HG03280 (cell line): ENCODE results near the gene GPR84.
"Not testable (repeated sequence)": the region's sequence is repeated elsewhere in the genome, so short reads cannot be mapped to it uniquely, and the experiment has no call there.

Experiments
- ATAC-seq: cut with Tn5 transposase; IDR thresholded peaks from one replicate; pipeline ENCODE4 v1.9.1; 2021; ENCODE audit warnings: mild to moderate bottlenecking, moderate library complexity; ENCODE audit not compliant: unreplicated experiment

GPR84 gene

DNA sequence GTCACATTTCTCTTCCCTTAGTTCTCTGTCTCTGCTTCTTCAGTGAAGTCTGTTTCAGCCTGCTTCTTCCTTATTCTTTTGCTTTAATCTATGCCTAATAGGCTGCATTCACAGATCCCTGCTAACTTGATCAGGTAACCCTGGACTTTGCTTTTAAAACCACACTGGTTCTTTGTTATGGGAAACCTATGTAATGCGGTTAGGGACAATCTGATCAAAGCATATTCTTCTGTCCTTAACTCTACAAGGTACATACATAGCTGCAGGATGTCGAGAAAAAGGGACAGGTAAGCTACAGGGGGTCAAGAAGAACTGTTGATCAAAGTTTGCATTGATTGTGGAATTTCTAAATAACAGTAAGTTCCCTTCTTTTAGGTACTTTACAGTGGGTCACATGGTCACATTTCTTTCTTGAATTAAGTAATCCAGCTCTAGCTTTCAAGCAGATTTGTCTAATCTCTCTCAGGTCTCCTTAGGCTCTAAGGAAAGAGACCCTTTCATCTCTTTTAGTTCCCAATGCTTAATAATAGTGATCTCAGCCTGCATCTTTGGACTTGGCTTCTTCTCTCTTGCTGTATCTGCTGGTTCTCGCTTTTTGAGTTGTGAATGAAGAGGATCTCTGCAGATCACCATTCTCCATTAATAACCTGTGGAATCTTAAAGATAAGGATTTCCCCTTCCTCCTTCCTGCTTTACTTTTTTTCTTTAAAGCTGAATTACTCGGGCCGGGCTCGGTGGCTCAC, 35.5 kb downstream of the GPR84 start:
- no peak for ATAC-seq

DNA sequence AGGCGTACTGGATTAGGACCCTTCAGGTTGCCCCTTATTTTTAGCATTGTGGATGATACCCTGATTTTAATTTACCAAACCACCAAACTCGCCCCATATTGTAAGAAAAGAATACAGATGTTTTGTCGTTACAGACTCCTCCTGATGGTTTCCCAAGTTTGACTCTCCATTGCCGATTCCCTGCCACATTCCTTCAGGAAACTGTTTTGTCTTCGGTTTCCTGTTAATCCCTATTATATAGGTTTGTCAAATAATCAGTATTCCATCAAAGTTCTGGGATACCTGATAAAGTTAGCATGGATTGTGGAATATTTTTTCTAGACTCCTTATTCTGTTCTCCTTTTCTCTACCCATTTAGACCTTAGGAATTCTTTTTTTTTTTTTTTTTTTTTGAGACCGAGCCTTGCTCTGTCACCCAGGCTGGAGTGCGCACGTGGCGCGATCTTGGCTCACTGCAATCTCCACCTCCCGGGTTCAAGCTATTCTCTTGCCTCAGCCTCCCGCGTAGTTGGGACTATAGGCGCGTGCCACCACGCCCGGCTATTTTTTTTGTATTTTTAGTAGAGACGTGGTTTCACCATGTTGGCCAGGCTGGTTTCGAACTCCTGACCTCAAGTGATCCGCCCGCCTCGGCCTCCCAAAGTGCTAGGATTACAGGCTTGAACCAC, 38.7 kb downstream of the GPR84 start:
- ATAC-seq, result not testable (repeated sequence)

DNA sequence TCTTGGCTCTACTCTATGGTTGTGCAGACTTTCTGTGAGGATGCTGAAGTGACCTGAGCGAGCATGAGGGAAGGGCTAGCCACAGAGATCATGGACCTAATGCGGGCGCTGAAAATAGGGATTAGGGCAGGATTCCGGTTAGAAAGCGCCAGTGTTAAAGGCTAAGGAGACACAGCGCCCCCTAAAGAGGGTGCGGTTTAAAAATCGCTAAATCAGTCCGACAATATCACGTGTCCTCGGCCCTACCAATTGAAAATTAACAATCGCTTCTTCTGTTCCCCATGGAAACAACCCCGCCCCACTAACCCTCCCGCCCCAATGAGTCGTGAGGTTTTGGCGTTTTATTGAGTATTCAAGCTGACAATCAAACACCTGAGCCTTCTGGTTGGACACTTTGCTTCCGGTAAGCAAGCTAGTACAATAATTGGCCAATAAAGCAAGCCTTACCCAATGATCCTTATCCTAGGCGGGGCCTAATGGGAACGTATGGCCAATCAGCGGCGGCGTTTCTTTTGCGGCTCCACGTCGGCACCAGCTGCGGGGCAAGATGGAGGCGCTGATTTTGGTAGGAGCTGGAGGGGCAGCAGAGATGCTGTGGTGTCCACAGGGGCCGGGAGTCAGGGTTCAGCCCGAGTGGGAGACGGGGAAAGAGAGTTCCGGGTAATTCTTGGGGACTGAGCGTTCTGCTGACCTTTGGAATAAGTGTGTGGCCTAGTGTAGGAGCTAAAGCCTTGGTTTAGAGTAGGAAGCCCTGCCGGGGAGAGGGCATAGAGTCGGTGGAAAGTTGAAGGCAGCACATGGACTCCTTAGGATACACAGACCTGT, 39.5 kb downstream of the GPR84 start, which contains the start of gene COPZ1:
TSS of gene COPZ1 (plus strand) at position 515 of the 825 bp plus-strand sequence. CDS start at position 548, 33 bp downstream.
- peak; percentile 98 for ATAC-seq

DNA sequence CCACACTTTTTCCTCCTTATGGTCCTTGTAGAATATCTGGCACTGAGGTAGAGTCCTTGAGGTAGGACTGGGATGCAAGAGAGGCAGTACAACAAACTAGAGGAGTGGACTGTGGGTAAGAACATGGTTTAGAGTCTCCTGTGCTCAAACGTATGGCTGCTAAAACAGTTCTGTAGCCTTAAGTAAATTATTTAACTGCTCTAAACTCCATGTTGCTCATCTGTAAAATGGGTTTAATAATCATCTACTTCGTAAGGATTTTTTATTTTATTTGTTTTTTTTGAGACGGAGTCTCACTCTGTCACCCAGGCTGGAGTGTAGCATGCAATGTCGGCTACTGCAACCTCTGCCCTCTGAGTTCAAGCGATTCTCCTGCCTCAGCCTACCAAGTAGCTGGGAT, 42.9 kb downstream of the GPR84 start:
- no peak for ATAC-seq
